HEK293 (cell line): ENCODE data around the gene MAN2B1.
"Not testable (repeated sequence)": the region's sequence is repeated elsewhere in the genome, so short reads cannot be mapped to it uniquely, and the experiment has no call there.

Experiments
- OSR2 ChIP-seq: fragments of 450-650 bp; formaldehyde crosslinking; IDR thresholded peaks from 2 replicates; pipeline ENCODE4 v1.5.1; 2016; ENCODE audit warnings: missing biosample characterization, missing genetic modification characterization
- TCF7L2 ChIP-seq: IDR thresholded peaks from 2 replicates; pipeline ENCODE4 v1.6.1; 2011; ENCODE audit warnings: low read depth, mild to moderate bottlenecking, inconsistent platforms, low read length, moderate library complexity, borderline replicate concordance
- ZBTB1 ChIP-seq: fragments of 450-650 bp; formaldehyde crosslinking; IDR thresholded peaks from 2 replicates; pipeline ENCODE4 v1.5.1; 2016; ENCODE audit warnings: missing biosample characterization, missing genetic modification characterization
- ZBTB8A ChIP-seq: fragments of 450-650 bp; formaldehyde crosslinking; IDR thresholded peaks from 2 replicates; pipeline ENCODE4 v1.5.1; 2016; ENCODE audit warnings: missing biosample characterization, missing genetic modification characterization
- ZNF274 ChIP-seq, 2 experiments: fragments of 200-500 bp in 1 of 2; fragments of 450-650 bp in 1 of 2; sonication (Bioruptor generic) in 1 of 2; formaldehyde crosslinking in 1 of 2; IDR thresholded peaks; 2 replicates each; pipeline versions ENCODE4 v1.5.1 to v1.6.1; 2014 to 2016; ENCODE audit warnings: borderline replicate concordance in 1 of 2, inconsistent platforms in 1 of 2, low read length in 1 of 2, missing biosample characterization in 1 of 2, missing genetic modification characterization in 1 of 2
- ZNF433 ChIP-seq: fragments of 450-650 bp; formaldehyde crosslinking; IDR thresholded peaks from 2 replicates; pipeline ENCODE4 v1.5.1; 2016; ENCODE audit warnings: missing biosample characterization, missing genetic modification characterization, low read depth
- TF ChIP-seq, protein P1 (sequence below): fragments of 450-650 bp; formaldehyde crosslinking; IDR thresholded peaks from 2 replicates; pipeline ENCODE4 v1.5.1; 2016; ENCODE audit warnings: missing biosample characterization, missing genetic modification characterization
- TF ChIP-seq, protein P2 (sequence below): fragments of 450-650 bp; formaldehyde crosslinking; IDR thresholded peaks from 2 replicates; pipeline ENCODE4 v1.5.1; 2016; ENCODE audit warnings: missing biosample characterization, missing genetic modification characterization

GRCh38 chr19:12621253-12622024 lies 45.1 kb downstream of the MAN2B1 start:
- not testable (repeated sequence) for TF ChIP-seq OSR2 (tag by site-specific recombination); ZBTB1 (tag by site-specific recombination); ZNF274 (IDR thresholded peaks at IDR 0.05; ENCODE audit: low read length); ZNF274 (tag by site-specific recombination; IDR thresholded peaks at IDR 0.05; ENCODE audit: borderline replicate concordance); ZBTB8A; TCF7L2; ZNF433 (tag by site-specific recombination)
- TF ChIP-seq, protein P1, sequence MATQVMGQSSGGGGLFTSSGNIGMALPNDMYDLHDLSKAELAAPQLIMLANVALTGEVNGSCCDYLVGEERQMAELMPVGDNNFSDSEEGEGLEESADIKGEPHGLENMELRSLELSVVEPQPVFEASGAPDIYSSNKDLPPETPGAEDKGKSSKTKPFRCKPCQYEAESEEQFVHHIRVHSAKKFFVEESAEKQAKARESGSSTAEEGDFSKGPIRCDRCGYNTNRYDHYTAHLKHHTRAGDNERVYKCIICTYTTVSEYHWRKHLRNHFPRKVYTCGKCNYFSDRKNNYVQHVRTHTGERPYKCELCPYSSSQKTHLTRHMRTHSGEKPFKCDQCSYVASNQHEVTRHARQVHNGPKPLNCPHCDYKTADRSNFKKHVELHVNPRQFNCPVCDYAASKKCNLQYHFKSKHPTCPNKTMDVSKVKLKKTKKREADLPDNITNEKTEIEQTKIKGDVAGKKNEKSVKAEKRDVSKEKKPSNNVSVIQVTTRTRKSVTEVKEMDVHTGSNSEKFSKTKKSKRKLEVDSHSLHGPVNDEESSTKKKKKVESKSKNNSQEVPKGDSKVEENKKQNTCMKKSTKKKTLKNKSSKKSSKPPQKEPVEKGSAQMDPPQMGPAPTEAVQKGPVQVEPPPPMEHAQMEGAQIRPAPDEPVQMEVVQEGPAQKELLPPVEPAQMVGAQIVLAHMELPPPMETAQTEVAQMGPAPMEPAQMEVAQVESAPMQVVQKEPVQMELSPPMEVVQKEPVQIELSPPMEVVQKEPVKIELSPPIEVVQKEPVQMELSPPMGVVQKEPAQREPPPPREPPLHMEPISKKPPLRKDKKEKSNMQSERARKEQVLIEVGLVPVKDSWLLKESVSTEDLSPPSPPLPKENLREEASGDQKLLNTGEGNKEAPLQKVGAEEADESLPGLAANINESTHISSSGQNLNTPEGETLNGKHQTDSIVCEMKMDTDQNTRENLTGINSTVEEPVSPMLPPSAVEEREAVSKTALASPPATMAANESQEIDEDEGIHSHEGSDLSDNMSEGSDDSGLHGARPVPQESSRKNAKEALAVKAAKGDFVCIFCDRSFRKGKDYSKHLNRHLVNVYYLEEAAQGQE (tag by site-specific recombination), result not testable (repeated sequence)
- TF ChIP-seq, protein P2, sequence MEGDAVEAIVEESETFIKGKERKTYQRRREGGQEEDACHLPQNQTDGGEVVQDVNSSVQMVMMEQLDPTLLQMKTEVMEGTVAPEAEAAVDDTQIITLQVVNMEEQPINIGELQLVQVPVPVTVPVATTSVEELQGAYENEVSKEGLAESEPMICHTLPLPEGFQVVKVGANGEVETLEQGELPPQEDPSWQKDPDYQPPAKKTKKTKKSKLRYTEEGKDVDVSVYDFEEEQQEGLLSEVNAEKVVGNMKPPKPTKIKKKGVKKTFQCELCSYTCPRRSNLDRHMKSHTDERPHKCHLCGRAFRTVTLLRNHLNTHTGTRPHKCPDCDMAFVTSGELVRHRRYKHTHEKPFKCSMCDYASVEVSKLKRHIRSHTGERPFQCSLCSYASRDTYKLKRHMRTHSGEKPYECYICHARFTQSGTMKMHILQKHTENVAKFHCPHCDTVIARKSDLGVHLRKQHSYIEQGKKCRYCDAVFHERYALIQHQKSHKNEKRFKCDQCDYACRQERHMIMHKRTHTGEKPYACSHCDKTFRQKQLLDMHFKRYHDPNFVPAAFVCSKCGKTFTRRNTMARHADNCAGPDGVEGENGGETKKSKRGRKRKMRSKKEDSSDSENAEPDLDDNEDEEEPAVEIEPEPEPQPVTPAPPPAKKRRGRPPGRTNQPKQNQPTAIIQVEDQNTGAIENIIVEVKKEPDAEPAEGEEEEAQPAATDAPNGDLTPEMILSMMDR (tag by site-specific recombination), result not testable (repeated sequence)
